ENCODE data around the gene SAE1. TPM values are rescaled to one million over a fixed set of nuclear protein-coding genes. Genes with fewer than 3 reads are reported as not detected.
A peak's percentile ranks its signal among the peaks of the same experiment; 100 is the strongest.

Gene SAE1
- total RNA-seq: 140 and 236 TPM in 2 replicates

GRCh38 chr19:47130589-47131227, at the start of gene SAE1:
Gene SAE1, plus strand, starts transcription at chr19:47130835. Its CDS starts 96 bp downstream, at chr19:47130931.
- DNase-seq (ENCODE audit: low read depth): peak; percentile 64
- peak within 1 kb of the TSS; percentile 84 for H3K4me3 ChIP-seq (ENCODE audit: low read depth, low read length)
- TF ChIP-seq CTCF (conservative IDR thresholded peaks at IDR 0.05; ENCODE audit: low read depth, low read length): peak; percentile 43

GRCh38 chr19:47081095-47081494, 49.5 kb upstream of the SAE1 start:
- H3K4me3 ChIP-seq (ENCODE audit: low read depth, low read length): no peak overlapping the region
- no peak for TF ChIP-seq CTCF (conservative IDR thresholded peaks at IDR 0.05; ENCODE audit: low read depth, low read length)
- no peak for DNase-seq (ENCODE audit: low read depth)

GRCh38 chr19:47082493-47082892, 48.1 kb upstream of the SAE1 start:
- no peak for TF ChIP-seq CTCF (conservative IDR thresholded peaks at IDR 0.05; ENCODE audit: low read depth, low read length)
- DNase-seq (ENCODE audit: low read depth): no peak
- no peak overlapping the region for H3K4me3 ChIP-seq (ENCODE audit: low read depth, low read length)

GRCh38 chr19:47084879-47085439, 45.7 kb upstream of the SAE1 start:
- DNase-seq (ENCODE audit: low read depth): no peak
- no peak for TF ChIP-seq CTCF (conservative IDR thresholded peaks at IDR 0.05; ENCODE audit: low read depth, low read length)
- no peak overlapping the region for H3K4me3 ChIP-seq (ENCODE audit: low read depth, low read length)

- TF ChIP-seq CTCF (conservative IDR thresholded peaks at IDR 0.05; ENCODE audit: low read depth, low read length): no peak
- DNase-seq (ENCODE audit: low read depth): no peak
- no peak overlapping the region for H3K4me3 ChIP-seq (ENCODE audit: low read depth, low read length)
Measured at GRCh38 chr19:47086280-47086679, 44.4 kb upstream of the SAE1 start.

- DNase-seq (ENCODE audit: low read depth): no peak
- no peak for TF ChIP-seq CTCF (conservative IDR thresholded peaks at IDR 0.05; ENCODE audit: low read depth, low read length)
- no peak overlapping the region for H3K4me3 ChIP-seq (ENCODE audit: low read depth, low read length)
Measured at GRCh38 chr19:47089767-47090350, 40.8 kb upstream of the SAE1 start.
